Mammary epithelial cell (primary cell): Measurements from ENCODE around the gene WHRN.

Experiments used
- CTCF ChIP-seq, 2 donors: IDR thresholded peaks in 1 of 2; conservative IDR thresholded peaks in 1 of 2; 2 replicates each; pipeline ENCODE4 v1.5.1; 2011 to 2012; ENCODE audit warnings: inconsistent platforms in 2 of 2, low read length in 2 of 2, mild to moderate bottlenecking in 2 of 2, control low read depth in 1 of 2, low read depth in 1 of 2; ENCODE audit not compliant: insufficient read depth in 1 of 2; ENCODE audit errors: extremely low read depth in 1 of 2
- EZH2 ChIP-seq: IDR thresholded peaks from 2 replicates; pipeline ENCODE4 v1.6.1; 2012; ENCODE audit warnings: low read length, inconsistent platforms, borderline replicate concordance

DNA sequence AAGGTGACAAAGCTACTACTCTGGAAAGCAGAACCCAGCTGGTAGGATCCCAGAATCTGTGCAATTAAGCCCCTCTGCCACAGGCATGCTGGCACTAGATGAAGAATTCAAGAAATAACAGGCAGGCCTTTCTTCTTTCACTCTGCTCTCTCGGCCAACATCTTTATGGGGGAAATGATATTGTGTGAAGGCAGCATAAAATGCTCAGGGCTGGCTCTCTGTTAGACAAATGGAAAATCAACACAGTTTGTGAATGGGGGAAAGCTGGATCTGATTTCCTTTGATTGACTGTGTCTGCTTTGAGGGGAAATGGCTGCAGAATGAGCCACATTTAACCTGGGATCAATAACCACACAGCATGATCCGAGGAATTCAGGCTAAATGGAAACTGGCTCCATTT lies 88.4 kb downstream of the WHRN start:
- TF ChIP-seq CTCF (conservative IDR thresholded peaks at IDR 0.05 in 1 of 2, IDR thresholded peaks at IDR 0.05 in 1 of 2; ENCODE audit: extremely low read depth in 1 of 2, insufficient read depth in 1 of 2, low read depth in 1 of 2, low read length in 2 of 2) (no peak), EZH2 (no peak)
